ENCODE results near the gene ATP6V0D1. TPM values are rescaled to one million over a fixed set of nuclear protein-coding genes. Genes with fewer than 3 reads are reported as not detected.
A peak's percentile ranks its signal among the peaks of the same experiment; 100 is the strongest.

Gene ATP6V0D1
- total RNA-seq, 1 donor: 158 TPM

DNA sequence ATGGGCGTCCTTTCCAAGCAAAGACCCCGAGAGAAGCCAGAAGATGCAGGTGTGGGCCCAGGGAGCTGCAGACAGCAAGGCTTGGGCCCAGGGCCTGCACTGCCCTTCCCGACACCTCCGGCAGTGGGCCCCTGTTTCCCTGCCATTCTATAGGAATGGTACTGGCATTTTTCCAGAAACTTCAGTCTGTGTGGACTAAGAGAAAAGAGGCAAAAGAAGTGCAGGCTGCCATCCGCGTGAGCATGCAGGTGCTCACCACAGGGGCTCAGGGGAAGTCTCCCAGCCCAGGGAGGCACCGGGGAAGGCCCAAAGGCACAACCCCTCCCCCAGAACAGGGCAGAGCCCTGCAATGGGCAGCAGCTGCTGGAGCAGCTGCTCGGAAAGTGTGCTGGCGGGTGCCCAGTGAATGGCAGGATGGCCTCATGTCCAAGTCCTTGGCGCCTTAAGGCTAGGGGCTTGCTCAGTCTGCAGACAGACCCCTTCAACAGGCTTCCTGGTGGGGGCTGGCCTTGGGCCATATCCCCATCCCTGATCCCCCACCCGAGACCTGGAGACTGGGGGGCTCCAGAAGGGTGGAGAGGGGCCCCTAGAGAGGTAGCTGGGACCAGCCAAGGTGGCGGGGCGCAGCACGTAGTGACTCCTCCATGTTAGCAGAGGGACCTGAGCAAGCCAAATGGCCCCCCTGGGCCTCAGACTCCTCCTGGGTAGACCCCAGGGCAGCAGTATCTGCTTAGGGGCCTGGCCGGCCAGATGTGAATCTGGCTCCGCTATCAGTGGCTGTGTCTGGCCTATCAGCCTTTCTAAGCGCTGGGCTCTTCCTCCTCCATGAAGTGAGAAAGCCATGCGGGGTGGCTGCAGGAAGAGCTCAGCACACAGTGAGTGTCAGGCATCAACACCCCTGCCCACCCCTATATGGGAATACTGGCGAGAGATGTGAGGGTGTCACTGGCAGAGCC lies 80.9 kb downstream of the ATP6V0D1 start:
- H3K79me2 ChIP-seq (ENCODE audit: insufficient read depth, low read length): no peaks in the 10 kb centered on the region
- peak overlapping the region; percentile 72 for H3K4me2 ChIP-seq (ENCODE audit: insufficient read depth, low read length)
- no peaks in the 10 kb centered on the region for H4K20me1 ChIP-seq (ENCODE audit: insufficient read depth, low read length)
- no peak overlapping the region for H3K4me3 ChIP-seq (ENCODE audit: insufficient read depth, low read length)
- TF ChIP-seq CTCF (IDR thresholded peaks at IDR 0.05; ENCODE audit: extremely low read depth, low read depth, low read length): no peak
- no peaks in the 10 kb centered on the region for H3K36me3 ChIP-seq (ENCODE audit: insufficient read depth, low read length)
- peaks cover 9% of the 10 kb centered on the region for H3K4me1 ChIP-seq (ENCODE audit: insufficient read depth, low read length)
- H3K27ac ChIP-seq (ENCODE audit: low read depth, low read length): no peak overlapping the region
- H3K27me3 ChIP-seq (ENCODE audit: insufficient read depth, low read length): peaks cover 5% of the 10 kb centered on the region
- DNase-seq (ENCODE audit: insufficient read length, low spot score, missing footprints): peak; percentile 62
- no peaks in the 10 kb centered on the region for H3K9me3 ChIP-seq (ENCODE audit: low read depth, low read length)
- H2AFZ ChIP-seq (ENCODE audit: low read length): no peak overlapping the region

- Histone ChIP-seq H3K79me2 (ENCODE audit: insufficient read depth, low read length) (no peaks in the 10 kb centered on the region), H3K4me2 (ENCODE audit: insufficient read depth, low read length) (peak overlapping the region; percentile 72), H3K36me3 (ENCODE audit: insufficient read depth, low read length) (no peaks in the 10 kb centered on the region), H3K9me3 (ENCODE audit: low read depth, low read length) (no peaks in the 10 kb centered on the region), H3K27ac (ENCODE audit: low read depth, low read length) (no peak overlapping the region), H3K27me3 (ENCODE audit: insufficient read depth, low read length) (peaks cover 11% of the 10 kb centered on the region), H4K20me1 (ENCODE audit: insufficient read depth, low read length) (no peaks in the 10 kb centered on the region), H3K4me1 (ENCODE audit: insufficient read depth, low read length) (peaks cover 9% of the 10 kb centered on the region), H2AFZ (ENCODE audit: low read length) (no peak overlapping the region), H3K4me3 (ENCODE audit: insufficient read depth, low read length) (peak overlapping the region; percentile 39)
- peak; percentile 64 for TF ChIP-seq CTCF (IDR thresholded peaks at IDR 0.05; ENCODE audit: extremely low read depth, low read depth, low read length)
- peak; percentile 96 for DNase-seq (ENCODE audit: insufficient read length, low spot score, missing footprints)
These were observed 81.7 kb downstream of the ATP6V0D1 start for GRCh38 chr16:67399218-67399733.

- no peaks in the 10 kb centered on the region for H3K36me3 ChIP-seq (ENCODE audit: insufficient read depth, low read length)
- peaks cover 12% of the 10 kb centered on the region for H3K4me1 ChIP-seq (ENCODE audit: insufficient read depth, low read length)
- no peak overlapping the region for H3K27ac ChIP-seq (ENCODE audit: low read depth, low read length)
- no peak for TF ChIP-seq CTCF (IDR thresholded peaks at IDR 0.05; ENCODE audit: extremely low read depth, low read depth, low read length)
- H4K20me1 ChIP-seq (ENCODE audit: insufficient read depth, low read length): no peaks in the 10 kb centered on the region
- H3K4me3 ChIP-seq (ENCODE audit: insufficient read depth, low read length): no peak overlapping the region
- peaks cover 16% of the 10 kb centered on the region for H3K27me3 ChIP-seq (ENCODE audit: insufficient read depth, low read length)
- H2AFZ ChIP-seq (ENCODE audit: low read length): no peak overlapping the region
- peak; percentile 85 for DNase-seq (ENCODE audit: insufficient read length, low spot score, missing footprints)
- H3K4me2 ChIP-seq (ENCODE audit: insufficient read depth, low read length): peak overlapping the region; percentile 72
- H3K79me2 ChIP-seq (ENCODE audit: insufficient read depth, low read length): no peaks in the 10 kb centered on the region
- no peaks in the 10 kb centered on the region for H3K9me3 ChIP-seq (ENCODE audit: low read depth, low read length)
These were observed 82.3 kb downstream of the ATP6V0D1 start for GRCh38 chr16:67398546-67399217.

Measured in osteoblast (primary cell).